Measurements from ENCODE around the gene LIPI. TPM values are rescaled to one million over a fixed set of nuclear protein-coding genes. Genes with fewer than 3 reads are reported as not detected.

LIPI gene
- polyA plus RNA-seq, 6 donors from 2014 or later, result not detected

GRCh38 chr21:14080040-14080763 lies 130.6 kb downstream of the LIPI start:
- H3K9me3 Mint-ChIP-seq, result peaks cover 0 to 18% (median 11%) of the 10 kb centered on the region in 7 donors
- H3K4me3 Mint-ChIP-seq, result no peak overlapping the region
- H3K27ac Mint-ChIP-seq, result peak overlapping the region in 1 of 6 donors; percentile 24
- no peak for DNase-seq
- H3K36me3 Mint-ChIP-seq, result peaks cover 5 to 23% of the 10 kb centered on the region in 2 donors
- no peaks in the 10 kb centered on the region for H3K27me3 Mint-ChIP-seq
- no peak for ATAC-seq (ENCODE audit: low read depth in 2 of 2)
- H3K4me1 Mint-ChIP-seq, result peaks cover 0 to 6% (median 0%) of the 10 kb centered on the region in 3 donors

GRCh38 chr21:14078746-14079375 lies 131.9 kb downstream of the LIPI start:
- no peak overlapping the region for H3K27ac Mint-ChIP-seq
- no peak for ATAC-seq (ENCODE audit: low read depth in 2 of 2)
- DNase-seq, result no peak
- H3K4me1 Mint-ChIP-seq, result peaks cover 0 to 6% (median 0%) of the 10 kb centered on the region in 3 donors
- peaks cover 0 to 18% (median 11%) of the 10 kb centered on the region in 7 donors for H3K9me3 Mint-ChIP-seq
- peak overlapping the region in 1 of 8 donors; percentile 44 for H3K4me3 Mint-ChIP-seq
- no peaks in the 10 kb centered on the region for H3K27me3 Mint-ChIP-seq
- peaks cover 5 to 23% of the 10 kb centered on the region in 2 donors for H3K36me3 Mint-ChIP-seq

GRCh38 chr21:14076143-14076806 lies 134.5 kb downstream of the LIPI start:
- peaks cover 0 to 18% (median 8%) of the 10 kb centered on the region in 7 donors for H3K9me3 Mint-ChIP-seq
- H3K4me3 Mint-ChIP-seq, result no peak overlapping the region
- H3K27ac Mint-ChIP-seq, result peak overlapping the region in 1 of 6 donors; percentile 60

GRCh38 chr21:14075346-14076142 lies 135.2 kb downstream of the LIPI start:
- DNase-seq, result no peak
- ATAC-seq (ENCODE audit: low read depth in 2 of 2), result no peak
- H3K4me1 Mint-ChIP-seq, result peaks cover 0 to 6% (median 0%) of the 10 kb centered on the region in 3 donors
- no peaks in the 10 kb centered on the region for H3K27me3 Mint-ChIP-seq
- peaks cover 0 to 18% (median 8%) of the 10 kb centered on the region in 7 donors for H3K9me3 Mint-ChIP-seq
- H3K27ac Mint-ChIP-seq, result no peak overlapping the region
- no peak overlapping the region for H3K4me3 Mint-ChIP-seq
- peaks cover 0 to 23% of the 10 kb centered on the region in 2 donors for H3K36me3 Mint-ChIP-seq

More at GRCh38 chr21:14076143-14076806, 134.5 kb downstream of the LIPI start:
- DNase-seq, result no peak
- no peaks in the 10 kb centered on the region for H3K27me3 Mint-ChIP-seq
- ATAC-seq (ENCODE audit: low read depth in 2 of 2), result no peak
- H3K36me3 Mint-ChIP-seq, result peaks cover 0 to 23% of the 10 kb centered on the region in 2 donors
- H3K4me1 Mint-ChIP-seq, result peaks cover 0 to 6% (median 0%) of the 10 kb centered on the region in 3 donors

GRCh38 chr21:14074177-14074576 lies 136.6 kb downstream of the LIPI start:
- peaks cover 0 to 6% (median 0%) of the 10 kb centered on the region in 3 donors for H3K4me1 Mint-ChIP-seq
- peaks cover 0 to 23% of the 10 kb centered on the region in 2 donors for H3K36me3 Mint-ChIP-seq
- no peak overlapping the region for H3K27ac Mint-ChIP-seq
- no peak for DNase-seq
- H3K27me3 Mint-ChIP-seq, result no peaks in the 10 kb centered on the region
- no peak for ATAC-seq (ENCODE audit: low read depth in 2 of 2)
- H3K9me3 Mint-ChIP-seq, result peaks cover 0 to 18% (median 8%) of the 10 kb centered on the region in 7 donors
- H3K4me3 Mint-ChIP-seq, result no peak overlapping the region

- no peak for DNase-seq
- Mint-ChIP-seq H3K4me1 (peaks cover 0 to 6% (median 0%) of the 10 kb centered on the region in 3 donors), H3K36me3 (peaks cover 0 to 22% of the 10 kb centered on the region in 2 donors), H3K27ac (no peak overlapping the region), H3K4me3 (no peak overlapping the region), H3K27me3 (no peaks in the 10 kb centered on the region), H3K9me3 (peaks cover 0 to 16% (median 8%) of the 10 kb centered on the region in 7 donors)
- ATAC-seq (ENCODE audit: low read depth in 2 of 2), result no peak
These were observed 137.1 kb downstream of the LIPI start for GRCh38 chr21:14073615-14074014.

- no peaks in the 10 kb centered on the region for H3K27me3 Mint-ChIP-seq
- no peak overlapping the region for H3K4me3 Mint-ChIP-seq
- H3K9me3 Mint-ChIP-seq, result peaks cover 0 to 9% (median 5%) of the 10 kb centered on the region in 7 donors
- H3K4me1 Mint-ChIP-seq, result peaks cover 0 to 6% (median 0%) of the 10 kb centered on the region in 3 donors
- no peak for ATAC-seq (ENCODE audit: low read depth in 2 of 2)
- peaks cover 0 to 16% of the 10 kb centered on the region in 2 donors for H3K36me3 Mint-ChIP-seq
- no peak overlapping the region for H3K27ac Mint-ChIP-seq
- DNase-seq, result no peak
These were observed 137.8 kb downstream of the LIPI start for GRCh38 chr21:14072761-14073535.

GRCh38 chr21:14071902-14072734 lies 138.6 kb downstream of the LIPI start:
- Mint-ChIP-seq H3K4me3 (peak overlapping the region in 1 of 8 donors; percentile 56), H3K9me3 (peaks cover 0 to 7% (median 0%) of the 10 kb centered on the region in 7 donors), H3K4me1 (peaks cover 0 to 6% (median 0%) of the 10 kb centered on the region in 3 donors), H3K36me3 (peaks cover 0 to 8% of the 10 kb centered on the region in 2 donors), H3K27ac (no peak overlapping the region), H3K27me3 (no peaks in the 10 kb centered on the region)
- ATAC-seq (ENCODE audit: low read depth in 2 of 2), result no peak
- no peak for DNase-seq

- DNase-seq (no peak), ATAC-seq (ENCODE audit: low read depth in 2 of 2) (no peak)
- no peaks in the 10 kb centered on the region for H3K4me1 Mint-ChIP-seq
- no peaks in the 10 kb centered on the region for H3K9me3 Mint-ChIP-seq
- H3K27ac Mint-ChIP-seq, result peak overlapping the region in 1 of 6 donors; percentile 26
- no peak overlapping the region for H3K4me3 Mint-ChIP-seq
- H3K27me3 Mint-ChIP-seq, result no peaks in the 10 kb centered on the region
- no peaks in the 10 kb centered on the region for H3K36me3 Mint-ChIP-seq
These were observed 139.8 kb downstream of the LIPI start for GRCh38 chr21:14070968-14071367.

GRCh38 chr21:14070049-14070893 lies 140.5 kb downstream of the LIPI start:
- Mint-ChIP-seq H3K4me1 (no peaks in the 10 kb centered on the region), H3K4me3 (no peak overlapping the region), H3K27me3 (no peaks in the 10 kb centered on the region), H3K36me3 (no peaks in the 10 kb centered on the region), H3K9me3 (no peaks in the 10 kb centered on the region), H3K27ac (no peak overlapping the region)
- DNase-seq (no peak), ATAC-seq (ENCODE audit: low read depth in 2 of 2) (no peak)

GRCh38 chr21:14064296-14064645 lies 146.5 kb downstream of the LIPI start:
- H3K4me1 Mint-ChIP-seq, result no peaks in the 10 kb centered on the region
- ATAC-seq (ENCODE audit: low read depth in 2 of 2) (no peak), DNase-seq (peak; percentile 41)
- peaks cover 0 to 3% (median 0%) of the 10 kb centered on the region in 7 donors for H3K9me3 Mint-ChIP-seq
- H3K27me3 Mint-ChIP-seq, result no peaks in the 10 kb centered on the region
- H3K36me3 Mint-ChIP-seq, result no peaks in the 10 kb centered on the region
- peak overlapping the region in 1 of 6 donors; percentile 97 for H3K27ac Mint-ChIP-seq
- peak overlapping the region in 3 of 8 donors; percentile 59 to 98 (median 79) for H3K4me3 Mint-ChIP-seq
